PFSK-1 (cell line): ENCODE measurements around the gene CERCAM.

Experiments
- POLR2AphosphoS5 ChIP-seq: IDR thresholded peaks from 2 replicates; pipeline ENCODE4 v1.6.1; 2012; ENCODE audit warnings: low read depth, mild to moderate bottlenecking, control low read depth, low read length, moderate library complexity
- REST ChIP-seq, 2 experiments: IDR thresholded peaks; 2 replicates each; pipeline versions ENCODE4 v1.6.1 to v1.8.0; 2011 to 2012; ENCODE audit warnings: low read depth in 2 of 2, low read length in 2 of 2, control low read depth in 1 of 2, inconsistent platforms in 1 of 2, mild to moderate bottlenecking in 1 of 2, moderate library complexity in 1 of 2; ENCODE audit not compliant: insufficient read depth in 1 of 2
- TAF1 ChIP-seq: IDR thresholded peaks from 2 replicates; pipeline ENCODE4 v1.6.1; 2012; ENCODE audit warnings: low read length, control low read depth, borderline replicate concordance; ENCODE audit not compliant: insufficient read depth

- TF ChIP-seq POLR2AphosphoS5 (no peak), TAF1 (no peak), REST (IDR thresholded peaks at IDR 0.05; ENCODE audit: insufficient read depth in 1 of 2, low read depth in 2 of 2, low read length in 2 of 2) (no peak)
Observed at GRCh38 chr9:128406848-128407391, 13.7 kb upstream of the CERCAM start.
